ENCODE data around the gene METTL16.

Gene METTL16

GRCh38 chr17:2468270-2468669 lies 43.4 kb downstream of the METTL16 start:
- Histone ChIP-seq H4K20me1 (ENCODE audit: low read depth, low read length) (no peaks in the 10 kb centered on the region), H3K27me3 (ENCODE audit: low read length) (no peaks in the 10 kb centered on the region), H2AFZ (ENCODE audit: low read depth, low read length, severe bottlenecking) (no peak overlapping the region), H3K36me3 (ENCODE audit: low read length) (peaks cover 8% of the 10 kb centered on the region; the same call in 1 of the 2 replicates), H3K79me2 (ENCODE audit: insufficient read depth, low read length) (no peaks in the 10 kb centered on the region), H3K9me2 (replicated peaks; ENCODE audit: insufficient read depth, low read length) (no peaks in the 10 kb centered on the region), H3K4me2 (ENCODE audit: low read depth, low read length, poor library complexity, severe bottlenecking) (no peak overlapping the region), H3K9ac (ENCODE audit: low read length) (no peak overlapping the region), H3K9me3 (ENCODE audit: insufficient read depth, low read length) (no peaks in the 10 kb centered on the region), H3K4me3 (ENCODE audit: insufficient read depth, low read length, poor library complexity, severe bottlenecking) (no peak overlapping the region), H3F3A (ENCODE audit: insufficient read depth) (no peaks in the 10 kb centered on the region), H3K27ac (ENCODE audit: low read depth, low read length) (no peak overlapping the region)
- no peak for TF ChIP-seq EZH2phosphoT487 (conservative IDR thresholded peaks at IDR 0.05; ENCODE audit: low read length)
- TF ChIP-seq, protein P1, sequence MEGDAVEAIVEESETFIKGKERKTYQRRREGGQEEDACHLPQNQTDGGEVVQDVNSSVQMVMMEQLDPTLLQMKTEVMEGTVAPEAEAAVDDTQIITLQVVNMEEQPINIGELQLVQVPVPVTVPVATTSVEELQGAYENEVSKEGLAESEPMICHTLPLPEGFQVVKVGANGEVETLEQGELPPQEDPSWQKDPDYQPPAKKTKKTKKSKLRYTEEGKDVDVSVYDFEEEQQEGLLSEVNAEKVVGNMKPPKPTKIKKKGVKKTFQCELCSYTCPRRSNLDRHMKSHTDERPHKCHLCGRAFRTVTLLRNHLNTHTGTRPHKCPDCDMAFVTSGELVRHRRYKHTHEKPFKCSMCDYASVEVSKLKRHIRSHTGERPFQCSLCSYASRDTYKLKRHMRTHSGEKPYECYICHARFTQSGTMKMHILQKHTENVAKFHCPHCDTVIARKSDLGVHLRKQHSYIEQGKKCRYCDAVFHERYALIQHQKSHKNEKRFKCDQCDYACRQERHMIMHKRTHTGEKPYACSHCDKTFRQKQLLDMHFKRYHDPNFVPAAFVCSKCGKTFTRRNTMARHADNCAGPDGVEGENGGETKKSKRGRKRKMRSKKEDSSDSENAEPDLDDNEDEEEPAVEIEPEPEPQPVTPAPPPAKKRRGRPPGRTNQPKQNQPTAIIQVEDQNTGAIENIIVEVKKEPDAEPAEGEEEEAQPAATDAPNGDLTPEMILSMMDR (IDR thresholded peaks at IDR 0.05; ENCODE audit: insufficient read depth, low read length, poor library complexity, severe bottlenecking), result no peak

DNA sequence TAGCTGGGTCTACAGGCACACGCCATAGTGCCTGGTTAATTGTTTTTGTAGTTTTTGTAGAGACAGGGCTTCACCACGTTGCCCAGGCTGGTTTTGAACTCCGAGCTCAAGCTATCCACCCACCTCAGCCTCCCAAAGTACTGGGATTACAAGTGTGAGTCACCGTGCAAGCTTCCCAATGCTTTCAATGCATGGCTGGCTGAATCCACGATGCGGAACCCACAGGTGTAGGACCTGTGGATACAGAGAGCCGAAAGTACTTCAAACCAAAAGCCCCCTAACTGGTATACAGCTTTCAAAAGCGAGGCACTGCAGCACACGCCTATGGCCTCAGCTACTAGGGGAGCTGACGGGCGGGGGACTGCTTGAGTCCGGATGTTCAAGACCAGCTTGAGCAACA lies 44.8 kb downstream of the METTL16 start:
- Histone ChIP-seq H3K27ac (ENCODE audit: low read depth, low read length) (no peak overlapping the region), H3K9ac (ENCODE audit: low read length) (no peak overlapping the region), H3F3A (ENCODE audit: insufficient read depth) (no peaks in the 10 kb centered on the region), H3K79me2 (ENCODE audit: insufficient read depth, low read length) (no peaks in the 10 kb centered on the region), H3K4me3 (ENCODE audit: insufficient read depth, low read length, poor library complexity, severe bottlenecking) (no peak overlapping the region), H3K27me3 (ENCODE audit: low read length) (no peaks in the 10 kb centered on the region), H3K9me2 (replicated peaks; ENCODE audit: insufficient read depth, low read length) (no peaks in the 10 kb centered on the region), H3K4me2 (ENCODE audit: low read depth, low read length, poor library complexity, severe bottlenecking) (no peak overlapping the region), H2AFZ (ENCODE audit: low read depth, low read length, severe bottlenecking) (no peak overlapping the region), H4K20me1 (ENCODE audit: low read depth, low read length) (no peaks in the 10 kb centered on the region), H3K9me3 (ENCODE audit: insufficient read depth, low read length) (no peaks in the 10 kb centered on the region), H3K36me3 (ENCODE audit: low read length) (peaks cover 6% of the 10 kb centered on the region; the same call in 1 of the 2 replicates)
- TF ChIP-seq, protein P1 (IDR thresholded peaks at IDR 0.05; ENCODE audit: insufficient read depth, low read length, poor library complexity, severe bottlenecking), result no peak

GRCh38 chr17:2462481-2462880 lies 49.2 kb downstream of the METTL16 start:
- H3K9me3 ChIP-seq (ENCODE audit: insufficient read depth, low read length), result no peaks in the 10 kb centered on the region
- H4K20me1 ChIP-seq (ENCODE audit: low read depth, low read length), result no peaks in the 10 kb centered on the region
- H2AFZ ChIP-seq (ENCODE audit: low read depth, low read length, severe bottlenecking), result no peak overlapping the region
- H3K4me3 ChIP-seq (ENCODE audit: insufficient read depth, low read length, poor library complexity, severe bottlenecking), result no peak overlapping the region
- no peaks in the 10 kb centered on the region for H3K9me2 ChIP-seq (replicated peaks; ENCODE audit: insufficient read depth, low read length)
- no peaks in the 10 kb centered on the region for H3F3A ChIP-seq (ENCODE audit: insufficient read depth)
- no peaks in the 10 kb centered on the region for H3K79me2 ChIP-seq (ENCODE audit: insufficient read depth, low read length)
- H3K27ac ChIP-seq (ENCODE audit: low read depth, low read length), result no peak overlapping the region
- no peak overlapping the region for H3K9ac ChIP-seq (ENCODE audit: low read length)
- no peaks in the 10 kb centered on the region for H3K27me3 ChIP-seq (ENCODE audit: low read length)
- TF ChIP-seq EZH2phosphoT487 (conservative IDR thresholded peaks at IDR 0.05; ENCODE audit: low read length), result no peak
- TF ChIP-seq, protein P1 (IDR thresholded peaks at IDR 0.05; ENCODE audit: insufficient read depth, low read length, poor library complexity, severe bottlenecking), result no peak
- H3K4me2 ChIP-seq (ENCODE audit: low read depth, low read length, poor library complexity, severe bottlenecking), result no peak overlapping the region
- peaks cover 6% of the 10 kb centered on the region; the same call in 1 of the 2 replicates for H3K36me3 ChIP-seq (ENCODE audit: low read length)
